ENCODE measurements around the gene EPS8L1. TPM values are rescaled to one million over a fixed set of nuclear protein-coding genes. Genes with fewer than 3 reads are reported as not detected.

Gene EPS8L1
- total RNA-seq, 1 experiment from 2014 or later = 10.2 TPM

DNA sequence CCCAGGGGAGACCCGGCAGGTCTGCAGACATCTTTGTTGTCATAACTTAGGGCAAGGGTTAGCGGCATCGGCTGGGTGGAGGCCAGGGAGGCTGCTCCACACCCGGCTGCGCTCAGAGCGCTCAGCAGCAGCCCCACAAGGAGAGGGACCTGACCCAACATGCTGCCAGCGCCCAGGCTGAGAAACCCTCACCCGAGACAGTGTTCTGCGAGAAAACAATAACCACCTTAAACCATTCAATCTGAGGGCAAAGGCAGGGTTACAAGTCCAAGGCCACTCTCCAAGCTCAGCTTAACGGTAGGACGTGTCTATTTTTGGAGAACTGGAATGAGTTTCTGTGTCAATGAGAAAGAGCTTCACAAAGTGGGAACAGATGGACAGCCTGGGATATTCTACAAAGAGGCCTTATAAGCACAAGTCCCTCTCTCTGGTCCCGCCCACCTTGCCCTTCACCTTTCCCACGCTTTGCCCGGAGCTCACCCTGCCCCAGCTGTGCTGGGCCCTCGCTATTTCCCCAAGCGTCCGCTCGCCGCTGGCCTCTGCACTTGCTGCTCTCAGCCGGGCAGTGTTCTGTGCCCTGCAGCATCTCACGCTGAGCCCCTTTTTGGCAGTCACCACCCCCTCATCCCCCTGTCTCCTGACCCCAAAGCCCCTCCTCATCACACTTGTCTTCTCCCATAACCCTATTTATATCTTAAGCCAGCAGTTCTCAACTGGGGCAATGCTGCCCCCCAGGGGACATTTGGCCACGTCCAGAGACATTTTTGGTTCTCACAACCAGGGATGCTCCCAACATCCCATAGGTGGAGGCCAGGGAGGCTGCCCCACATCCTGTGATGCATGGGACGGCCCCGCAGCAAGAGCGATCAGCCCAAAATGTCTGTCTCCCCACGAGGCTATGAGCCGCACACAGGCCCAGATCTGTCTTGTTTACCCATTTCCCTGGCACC is 24.2 kb downstream of the EPS8L1 start:
- H3K27me3 ChIP-seq (replicated peaks; ENCODE audit: insufficient read depth, low read depth, low read length, poor library complexity) = no peaks in the 10 kb centered on the region

DNA sequence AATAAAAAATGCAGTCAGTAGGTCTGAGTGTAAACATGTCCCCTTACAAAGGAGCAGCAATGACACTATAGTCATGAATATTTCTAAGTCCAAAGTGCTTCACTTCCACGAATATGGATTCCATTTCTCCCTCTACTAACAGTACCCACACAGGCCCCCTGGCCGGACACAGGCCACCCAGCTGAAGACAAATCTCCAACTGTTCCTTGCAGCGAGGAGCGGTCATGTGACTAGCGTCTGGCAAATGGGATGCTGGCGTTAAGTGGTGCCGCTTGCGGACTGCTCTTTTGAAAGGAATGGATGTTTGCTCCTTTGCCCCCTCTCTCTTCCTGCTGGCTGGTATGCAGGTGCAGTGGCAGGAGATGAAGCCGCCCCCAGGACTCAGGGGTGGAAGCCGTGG is 25.6 kb downstream of the EPS8L1 start:
- Histone ChIP-seq H3K27ac (ENCODE audit: low read depth, low read length, poor library complexity, severe bottlenecking) (no peak overlapping the region), H3K27me3 (replicated peaks; ENCODE audit: insufficient read depth, low read depth, low read length, poor library complexity) (no peaks in the 10 kb centered on the region), H3K9me3 (ENCODE audit: low read depth, low read length, poor library complexity, severe bottlenecking) (peaks cover 4% of the 10 kb centered on the region), H3K4me3 (ENCODE audit: low read depth, low read length, poor library complexity, severe bottlenecking) (no peak overlapping the region), H3K36me3 (ENCODE audit: insufficient read depth, low read length, poor library complexity, severe bottlenecking) (peaks cover 15% of the 10 kb centered on the region), H3K4me1 (ENCODE audit: insufficient read depth, low read length, poor library complexity, severe bottlenecking) (no peaks in the 10 kb centered on the region)
- BruUV-seq (replicated peaks) = no TSS peak
- intact Hi-C loops (cut with micrococcal nuclease; ENCODE audit: unreplicated experiment) = no loop called here
- DNase-seq (ENCODE audit: low spot score) = no peak
- ChIA-PET CTCF (no interaction called here), POLR2A (ENCODE audit: low non-redundant PET) (no interaction called here)
- TF ChIP-seq, protein P1, sequence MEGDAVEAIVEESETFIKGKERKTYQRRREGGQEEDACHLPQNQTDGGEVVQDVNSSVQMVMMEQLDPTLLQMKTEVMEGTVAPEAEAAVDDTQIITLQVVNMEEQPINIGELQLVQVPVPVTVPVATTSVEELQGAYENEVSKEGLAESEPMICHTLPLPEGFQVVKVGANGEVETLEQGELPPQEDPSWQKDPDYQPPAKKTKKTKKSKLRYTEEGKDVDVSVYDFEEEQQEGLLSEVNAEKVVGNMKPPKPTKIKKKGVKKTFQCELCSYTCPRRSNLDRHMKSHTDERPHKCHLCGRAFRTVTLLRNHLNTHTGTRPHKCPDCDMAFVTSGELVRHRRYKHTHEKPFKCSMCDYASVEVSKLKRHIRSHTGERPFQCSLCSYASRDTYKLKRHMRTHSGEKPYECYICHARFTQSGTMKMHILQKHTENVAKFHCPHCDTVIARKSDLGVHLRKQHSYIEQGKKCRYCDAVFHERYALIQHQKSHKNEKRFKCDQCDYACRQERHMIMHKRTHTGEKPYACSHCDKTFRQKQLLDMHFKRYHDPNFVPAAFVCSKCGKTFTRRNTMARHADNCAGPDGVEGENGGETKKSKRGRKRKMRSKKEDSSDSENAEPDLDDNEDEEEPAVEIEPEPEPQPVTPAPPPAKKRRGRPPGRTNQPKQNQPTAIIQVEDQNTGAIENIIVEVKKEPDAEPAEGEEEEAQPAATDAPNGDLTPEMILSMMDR (conservative IDR thresholded peaks at IDR 0.05; ENCODE audit: low read depth, low read length) = no peak
- no peak for TF ChIP-seq EZH2 (IDR thresholded peaks at IDR 0.05; ENCODE audit: borderline replicate concordance, low read depth, low read length, poor library complexity, severe bottlenecking)

More for the DNA sequence above, 24.2 kb downstream of the EPS8L1 start:
- H3K36me3 ChIP-seq (ENCODE audit: insufficient read depth, low read length, poor library complexity, severe bottlenecking) = peaks cover 15% of the 10 kb centered on the region
- CTCF ChIA-PET = interaction anchor here (0.6 kb wide), 1 partner anchor 11 kb away, joined by 4 read pairs; no protein-coding TSS in a partner anchor
- DNase-seq (ENCODE audit: low spot score) = no peak
- no peak overlapping the region for H3K4me3 ChIP-seq (ENCODE audit: low read depth, low read length, poor library complexity, severe bottlenecking)
- BruUV-seq (replicated peaks) = no TSS peak
- intact Hi-C loops (cut with micrococcal nuclease; ENCODE audit: unreplicated experiment) = no loop called here
- no peak overlapping the region for H3K27ac ChIP-seq (ENCODE audit: low read depth, low read length, poor library complexity, severe bottlenecking)
- POLR2A ChIA-PET (ENCODE audit: low non-redundant PET) = no interaction called here
- no peak for TF ChIP-seq EZH2 (IDR thresholded peaks at IDR 0.05; ENCODE audit: borderline replicate concordance, low read depth, low read length, poor library complexity, severe bottlenecking)
- TF ChIP-seq, protein P1 (conservative IDR thresholded peaks at IDR 0.05; ENCODE audit: low read depth, low read length) = peak; percentile 32; the same call in 1 of the 2 replicates
- peaks cover 4% of the 10 kb centered on the region for H3K9me3 ChIP-seq (ENCODE audit: low read depth, low read length, poor library complexity, severe bottlenecking)
- H3K4me1 ChIP-seq (ENCODE audit: insufficient read depth, low read length, poor library complexity, severe bottlenecking) = no peaks in the 10 kb centered on the region

DNA sequence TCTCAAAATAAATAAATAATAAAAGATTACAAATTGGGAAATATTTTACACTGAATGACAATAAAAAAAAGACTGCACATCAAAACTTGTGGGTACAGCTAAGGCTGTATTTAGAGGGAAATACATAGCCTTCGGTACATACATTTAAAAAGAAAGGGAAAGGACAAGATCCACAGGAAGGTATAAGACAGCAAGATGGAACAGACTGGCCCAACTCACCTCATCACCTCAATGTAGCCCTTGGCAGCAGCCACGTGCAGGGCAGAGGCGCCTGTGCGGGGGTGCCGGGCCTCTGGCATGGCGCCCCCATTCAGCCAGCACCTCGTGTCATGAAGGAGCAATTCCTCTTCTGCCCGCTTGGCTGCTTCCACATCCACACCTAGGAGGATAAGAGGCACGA is 27.5 kb downstream of the EPS8L1 start:
- Histone ChIP-seq H3K4me3 (ENCODE audit: low read depth, low read length, poor library complexity, severe bottlenecking) (no peak overlapping the region), H3K27ac (ENCODE audit: low read depth, low read length, poor library complexity, severe bottlenecking) (no peak overlapping the region), H3K27me3 (replicated peaks; ENCODE audit: insufficient read depth, low read depth, low read length, poor library complexity) (no peaks in the 10 kb centered on the region), H3K9me3 (ENCODE audit: low read depth, low read length, poor library complexity, severe bottlenecking) (peaks cover 4% of the 10 kb centered on the region), H3K4me1 (ENCODE audit: insufficient read depth, low read length, poor library complexity, severe bottlenecking) (no peaks in the 10 kb centered on the region), H3K36me3 (ENCODE audit: insufficient read depth, low read length, poor library complexity, severe bottlenecking) (peaks cover 15% of the 10 kb centered on the region)
- POLR2A ChIA-PET (ENCODE audit: low non-redundant PET) = no interaction called here
- no TSS peak for BruUV-seq (replicated peaks)
- CTCF ChIA-PET = no interaction called here
- TF ChIP-seq, protein P1 (conservative IDR thresholded peaks at IDR 0.05; ENCODE audit: low read depth, low read length) = no peak
- no peak for TF ChIP-seq EZH2 (IDR thresholded peaks at IDR 0.05; ENCODE audit: borderline replicate concordance, low read depth, low read length, poor library complexity, severe bottlenecking)
- intact Hi-C loops (cut with micrococcal nuclease; ENCODE audit: unreplicated experiment) = no loop called here
- no peak for DNase-seq (ENCODE audit: low spot score)
